NT2/D1 (cell line): ENCODE measurements around the gene ADAMTSL5.

Experiments used
- SUZ12 ChIP-seq: IDR thresholded peaks from 2 replicates; pipeline ENCODE4 v1.6.1; 2011; ENCODE audit not compliant: insufficient read length, insufficient read depth; ENCODE audit errors: extremely low read depth
- YY1 ChIP-seq: IDR thresholded peaks from 2 replicates; pipeline ENCODE4 v1.6.1; 2011; ENCODE audit not compliant: insufficient read length, insufficient read depth
- ZNF274 ChIP-seq: IDR thresholded peaks from 2 replicates; pipeline ENCODE4 v1.6.1; 2011; ENCODE audit warnings: mild to moderate bottlenecking, low read depth, low read length

- TF ChIP-seq ZNF274 (no peak), SUZ12 (no peak), YY1 (no peak)
Measured at GRCh38 chr19:1495051-1495798, 17.6 kb downstream of the ADAMTSL5 start.
